DMS79 treated with DMSO at 0.1 percent for 48 hours (cell line): ENCODE results near the gene FAM43B.

Experiments
- DNase-seq: peaks from one replicate; lab custom pipeline; 2025; lab: John Stamatoyannopoulos, UW

The FAM43B gene

DNA sequence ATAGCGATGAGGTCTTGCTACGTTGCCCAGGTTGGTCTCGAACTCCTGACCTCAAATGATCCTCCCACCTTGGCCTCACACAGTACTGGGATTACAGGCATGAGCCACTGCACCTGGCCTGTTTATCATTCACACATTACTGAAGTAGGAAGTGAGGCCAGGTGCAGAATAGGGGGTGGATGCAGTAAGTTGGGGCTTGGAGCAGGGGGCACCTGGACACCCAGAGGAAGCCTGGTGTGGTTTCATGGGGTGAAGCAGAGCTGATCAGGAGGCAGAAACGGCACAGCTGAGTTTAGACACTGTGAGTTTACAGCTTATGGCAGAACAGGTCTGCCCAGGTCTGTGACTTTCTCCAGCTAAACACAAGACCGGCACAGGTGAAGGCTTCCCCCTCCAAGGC lies 41.4 kb downstream of the FAM43B start:
- no peak for DNase-seq

GRCh38 chr1:20594746-20595145 lies 42.4 kb downstream of the FAM43B start:
- DNase-seq = no peak

DNA sequence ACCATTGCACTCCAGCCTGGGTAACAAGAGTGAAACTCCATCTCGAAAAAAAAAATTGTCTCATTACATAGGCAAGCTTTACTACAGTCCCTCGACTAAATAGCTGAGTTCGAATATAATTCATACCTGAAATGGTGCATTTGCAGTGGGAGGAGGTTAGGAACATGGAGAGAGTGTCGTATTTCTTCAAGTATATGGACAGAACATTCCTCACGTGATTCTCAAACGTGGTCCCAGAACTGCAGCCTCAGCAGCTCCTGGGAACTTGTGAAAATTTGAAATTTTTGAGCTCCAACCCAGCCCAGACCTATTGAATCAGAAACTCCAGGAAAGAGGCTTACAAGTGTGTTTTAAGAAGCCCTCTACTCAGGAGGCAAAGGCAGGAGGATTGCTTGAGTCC lies 43.7 kb downstream of the FAM43B start:
- no peak for DNase-seq

GRCh38 chr1:20597650-20598049 lies 45.3 kb downstream of the FAM43B start:
- DNase-seq = no peak

DNA sequence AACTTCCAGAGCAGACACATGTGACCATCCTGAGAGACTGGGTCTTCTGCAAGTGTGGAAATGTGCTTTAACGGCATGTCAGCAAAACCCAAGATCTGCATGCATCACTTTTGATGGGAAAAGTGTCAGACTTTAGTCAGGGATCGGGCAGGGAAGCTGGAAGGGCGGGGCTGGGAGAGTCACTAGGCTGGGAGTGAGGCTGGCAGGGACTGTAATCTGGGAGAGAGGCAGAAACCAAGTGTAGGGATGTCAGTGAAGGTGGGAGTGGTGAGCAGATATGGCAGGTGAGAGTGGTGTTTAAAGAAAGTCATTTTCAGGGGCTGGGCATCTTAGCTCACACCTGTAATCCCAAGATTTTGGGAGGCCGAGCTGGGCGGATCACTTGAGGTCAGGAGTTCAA lies 47.8 kb downstream of the FAM43B start:
- no peak for DNase-seq

DNA sequence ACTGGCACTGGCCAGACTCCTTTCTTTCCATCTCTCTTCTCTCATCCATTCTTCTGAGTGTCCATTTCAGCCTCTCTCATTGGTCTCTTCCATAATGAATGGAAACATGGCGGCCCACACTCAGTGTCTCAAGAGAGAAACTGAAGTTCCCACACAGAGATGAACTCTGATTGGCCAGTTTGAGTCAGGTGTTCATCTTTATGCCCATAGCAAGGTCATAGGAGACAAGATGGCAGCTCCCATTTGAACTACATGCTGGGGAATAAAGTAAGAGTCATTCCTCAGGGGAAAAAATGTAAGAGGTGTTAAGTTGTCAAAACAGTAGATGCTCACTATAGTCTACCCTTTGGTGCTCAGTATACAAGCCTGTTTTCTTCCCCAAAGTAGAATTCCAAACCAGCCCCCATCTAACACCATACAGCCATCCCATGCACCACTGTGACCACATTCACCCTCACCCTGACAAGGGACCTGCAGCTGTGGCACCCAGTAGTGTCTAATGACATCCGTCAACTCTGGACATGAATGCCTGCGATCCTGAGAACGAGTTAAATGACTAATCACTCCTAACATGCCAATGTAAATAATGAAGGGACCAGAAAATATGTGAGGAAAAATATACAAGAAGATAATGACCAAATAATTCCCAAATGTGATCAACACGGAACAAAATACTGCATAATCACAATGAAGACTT lies 48.9 kb downstream of the FAM43B start:
- DNase-seq = no peak

DNA sequence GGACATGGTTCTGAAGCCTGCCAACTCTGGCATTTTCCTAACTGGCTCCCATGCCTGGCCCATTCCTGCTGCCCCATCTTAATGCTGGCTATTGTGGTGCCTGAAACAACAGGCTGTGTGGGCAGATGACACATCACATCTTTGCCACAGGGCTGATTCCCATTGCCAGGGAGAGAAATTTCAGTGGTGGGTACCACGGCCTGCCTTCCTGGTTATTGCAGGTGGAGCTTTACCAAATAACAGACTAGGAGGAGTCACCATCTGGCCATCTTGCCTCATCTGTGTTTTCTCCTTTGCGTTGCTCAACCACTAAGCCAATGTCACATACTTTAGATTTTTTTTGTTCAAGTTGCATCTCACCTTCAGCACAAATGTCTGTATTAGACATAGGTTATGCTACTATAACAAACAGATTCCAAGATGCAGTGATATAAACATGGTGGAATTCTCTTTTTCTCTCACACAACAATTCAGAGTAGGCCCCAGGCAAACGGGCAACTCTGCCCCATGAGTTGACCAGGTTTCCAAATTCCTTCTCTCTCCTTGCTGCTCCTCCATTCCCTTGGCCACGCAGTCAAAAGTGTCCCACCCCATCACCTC lies 50.6 kb downstream of the FAM43B start:
- DNase-seq = no peak

- no peak for DNase-seq
Measured at GRCh38 chr1:20603504-20604464, 51.4 kb downstream of the FAM43B start.
